ENCODE measurements around the gene FOXK2.
A peak's percentile ranks its signal among the peaks of the same experiment; 100 is the strongest.
"Not testable (repeated sequence)": the region's sequence is repeated elsewhere in the genome, so short reads cannot be mapped to it uniquely, and the experiment has no call there.

The FOXK2 gene

DNA sequence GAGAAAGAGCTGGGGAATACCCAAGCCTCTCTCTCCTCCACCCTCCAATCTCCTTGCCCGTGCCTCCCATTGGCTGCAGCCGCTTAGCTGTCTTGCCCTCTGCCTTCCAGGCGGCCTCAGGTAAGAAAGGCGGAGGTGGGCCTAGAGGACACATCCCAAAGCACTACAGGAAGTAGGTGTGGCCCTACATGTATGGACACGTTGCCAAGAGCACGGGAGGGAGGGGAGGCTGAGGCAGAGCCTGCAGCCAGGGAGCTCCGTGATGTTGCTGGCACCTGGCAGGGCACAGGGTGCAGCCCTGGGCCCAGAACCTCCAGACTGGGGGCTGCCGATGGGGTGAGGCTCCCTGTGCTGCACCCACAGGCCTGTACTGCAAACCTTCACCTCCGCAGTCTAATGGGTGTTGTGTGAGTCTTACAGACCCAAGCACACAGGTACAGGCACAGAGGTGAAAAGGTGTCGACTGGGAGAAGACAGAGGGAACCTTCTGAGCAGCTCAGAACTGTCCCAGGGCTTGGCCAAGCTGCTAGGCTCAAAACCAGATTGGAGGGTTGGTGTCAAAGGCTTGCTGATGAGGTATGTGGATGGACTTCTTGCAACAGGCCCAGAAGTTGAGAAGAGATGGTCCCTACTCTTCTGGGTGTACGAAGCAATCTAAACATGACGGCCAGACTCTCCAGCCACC, 23.5 kb upstream of the FOXK2 start:
- no peak for DNase-seq

DNA sequence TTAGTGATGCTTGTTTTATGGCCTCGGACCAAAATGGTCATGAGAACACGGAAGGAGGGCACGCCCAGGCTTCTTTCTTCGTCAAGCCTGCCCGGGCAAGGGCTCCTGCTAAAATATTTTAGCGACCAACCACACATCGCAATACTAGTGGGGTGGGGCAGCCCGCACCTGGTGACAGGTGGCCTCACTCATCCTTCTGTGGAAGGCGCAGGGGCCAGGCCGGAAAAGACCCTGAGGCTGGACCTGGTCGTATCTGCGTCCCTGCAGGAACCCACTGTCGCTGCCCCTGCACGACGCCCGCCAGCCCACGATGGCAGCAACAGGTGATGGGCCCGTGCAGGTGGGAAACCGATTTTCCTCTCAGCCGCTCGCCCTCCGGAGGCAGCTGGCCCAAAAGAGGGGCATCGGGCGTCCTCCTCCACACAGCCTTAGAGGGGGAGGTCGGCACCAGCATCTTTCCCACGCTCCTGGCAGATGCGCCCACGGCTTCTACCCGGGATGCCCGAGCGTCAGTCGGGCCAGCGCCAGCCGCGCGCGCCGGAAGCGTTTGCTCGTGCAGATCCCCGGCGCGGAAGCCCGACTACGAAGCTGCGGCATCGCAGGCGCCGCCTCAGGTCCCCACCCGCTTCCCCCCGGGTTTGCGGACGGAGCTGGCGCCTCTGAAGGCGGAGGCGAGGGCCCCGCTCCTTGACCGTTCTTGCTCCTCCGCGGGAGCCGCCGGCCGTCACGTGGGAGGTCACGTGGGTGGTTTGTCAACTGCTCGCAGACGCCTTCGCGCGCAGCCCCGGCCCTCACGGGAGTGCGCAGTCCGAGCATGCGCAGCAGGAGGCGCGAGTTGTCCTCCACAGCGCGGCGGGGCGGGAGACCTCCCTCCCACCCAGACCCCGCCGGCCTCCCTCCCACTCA, 22.8 kb upstream of the FOXK2 start:
- DNase-seq, result peak; percentile 91

DNA sequence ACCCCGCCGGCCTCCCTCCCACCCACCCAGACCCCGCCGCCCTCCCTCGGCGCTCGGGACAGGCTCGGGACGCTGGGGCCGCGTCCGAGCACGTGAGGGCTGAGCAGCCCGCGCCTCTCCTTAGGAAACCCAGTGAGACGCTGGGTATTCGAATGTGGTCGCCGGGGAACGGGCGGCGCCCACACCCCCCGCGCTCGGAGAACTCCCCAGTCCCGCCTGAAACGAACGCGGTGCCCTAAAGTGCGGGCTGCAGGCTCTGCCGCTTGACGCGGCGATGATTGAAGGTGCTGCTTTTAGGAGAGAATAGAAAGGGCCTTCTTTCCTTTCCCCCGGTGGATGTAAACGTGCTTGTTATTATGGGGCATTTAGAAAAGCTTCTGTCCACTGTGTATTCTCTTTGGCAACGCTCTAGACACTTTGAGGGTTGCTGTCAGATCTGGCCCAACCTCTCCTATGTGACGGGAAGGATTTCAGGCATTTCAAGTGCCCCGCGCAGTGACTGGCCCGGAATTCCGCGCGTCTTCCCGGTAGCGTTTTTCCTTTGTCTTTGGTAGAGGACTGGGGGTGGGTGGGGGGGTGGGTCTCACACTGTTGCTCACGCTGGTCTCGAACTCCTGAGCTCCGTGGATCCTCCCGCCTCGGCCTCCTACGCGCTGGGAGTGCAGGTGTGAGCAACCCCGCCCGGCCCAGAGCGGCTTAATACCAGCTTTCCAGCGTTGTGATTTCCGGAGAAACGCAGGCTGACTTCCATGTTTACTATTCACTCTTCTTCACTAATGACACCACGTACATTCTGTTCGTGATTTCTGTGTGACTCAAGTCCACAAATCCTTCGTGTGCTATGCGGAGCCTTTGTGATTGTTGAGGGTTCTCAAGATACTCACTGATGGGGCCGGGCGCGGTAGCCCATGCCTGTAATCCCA, 21.8 kb upstream of the FOXK2 start:
- DNase-seq, result no peak

DNA sequence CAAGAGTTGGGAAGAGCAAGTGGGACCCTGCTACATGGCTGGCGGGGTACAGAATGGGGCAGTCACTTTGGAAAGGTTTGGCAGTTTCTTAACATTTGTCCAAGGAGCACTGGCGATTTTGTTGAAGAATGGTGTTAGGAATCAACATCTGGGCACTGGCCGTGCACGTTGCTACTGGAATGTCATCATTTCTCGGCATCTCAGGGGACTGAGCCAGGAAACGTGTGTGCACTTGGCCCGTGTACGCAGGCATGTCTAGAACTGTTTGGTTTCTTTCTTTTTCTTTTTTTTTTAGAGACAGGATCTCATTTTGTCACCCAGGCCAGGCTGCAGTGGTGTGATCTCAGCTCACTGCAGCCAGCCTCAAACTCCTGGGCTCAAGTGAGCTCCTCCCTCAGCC, 17.3 kb upstream of the FOXK2 start:
- DNase-seq, result no peak

DNA sequence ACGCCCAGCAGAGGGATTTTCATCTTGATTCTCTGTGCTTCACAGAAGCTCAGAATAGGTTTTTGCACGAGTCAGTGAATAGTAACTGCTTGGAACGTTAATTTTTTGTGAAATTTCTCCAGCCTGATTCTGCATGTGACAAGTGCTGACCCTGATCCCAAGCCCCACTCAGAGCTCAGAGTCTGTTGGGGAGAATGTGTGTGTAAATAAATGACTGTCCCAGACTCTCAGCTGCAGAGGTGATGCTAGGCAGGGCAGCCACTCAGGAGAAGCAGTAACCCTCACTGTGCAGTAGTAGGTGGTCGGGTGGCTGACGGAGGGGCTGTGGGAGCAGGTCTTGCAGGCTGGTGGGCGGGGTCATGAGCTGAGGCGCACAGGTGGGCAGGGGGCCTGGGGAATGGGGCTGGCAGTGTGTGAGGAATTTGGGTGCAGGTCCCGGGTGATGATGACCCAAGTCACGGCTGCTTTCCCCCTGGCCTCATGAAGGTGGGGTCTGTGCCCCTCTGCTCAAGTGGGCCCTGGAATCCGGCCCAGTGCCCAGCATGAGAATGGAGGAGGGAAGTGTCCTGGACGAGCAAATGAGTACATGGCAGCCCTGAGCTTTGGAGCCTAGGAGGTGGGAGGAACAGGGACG, 16.3 kb upstream of the FOXK2 start:
- no peak for DNase-seq

DNA sequence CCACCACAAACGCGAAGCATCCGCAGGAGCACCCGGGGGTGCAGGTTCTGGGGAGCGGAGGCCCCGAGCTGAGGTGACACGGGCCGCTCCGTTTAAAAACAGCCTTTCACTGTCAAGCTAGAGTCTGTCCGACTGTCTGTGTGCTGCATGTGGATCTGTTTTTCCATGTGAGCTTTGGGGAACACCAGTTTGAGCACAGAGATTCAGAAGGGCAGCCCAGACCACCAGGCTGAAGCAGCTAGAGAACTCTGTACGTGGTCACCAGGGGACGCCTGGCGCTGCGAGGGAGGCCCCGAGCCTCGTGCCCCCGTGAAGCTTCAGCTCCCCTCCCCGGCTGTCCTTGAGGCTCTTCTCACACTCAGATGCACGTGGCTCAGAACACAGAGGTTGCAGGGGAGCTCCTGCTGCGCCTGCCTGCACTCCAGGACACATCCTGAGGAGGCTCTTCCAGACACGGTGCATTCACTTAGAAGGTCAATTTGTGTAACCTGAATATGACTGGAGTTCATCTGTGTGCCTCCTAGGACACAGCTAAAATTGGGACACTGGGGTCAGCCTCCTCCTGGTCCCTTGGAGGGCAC, 15.7 kb upstream of the FOXK2 start:
- no peak for DNase-seq

DNA sequence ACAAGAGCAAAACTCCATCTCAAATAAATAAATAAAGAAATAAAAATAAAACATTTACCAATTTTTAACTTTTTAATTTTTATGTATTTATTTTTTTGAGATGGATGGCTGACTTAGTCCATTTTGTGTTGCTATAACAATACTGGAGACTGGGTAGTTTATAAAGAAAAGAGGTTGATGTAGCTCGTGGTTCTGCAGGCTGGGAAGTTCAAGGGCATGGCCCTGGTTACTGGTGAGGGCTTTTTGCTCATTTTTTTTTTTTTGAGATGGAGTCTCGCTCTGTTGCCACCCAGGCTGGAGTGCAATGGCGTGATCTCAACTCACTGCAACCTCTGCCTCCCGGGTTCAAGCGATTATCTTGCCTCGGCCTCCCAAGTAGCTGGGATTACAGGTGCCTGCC, 14.2 kb upstream of the FOXK2 start:
- no peak for DNase-seq

DNA sequence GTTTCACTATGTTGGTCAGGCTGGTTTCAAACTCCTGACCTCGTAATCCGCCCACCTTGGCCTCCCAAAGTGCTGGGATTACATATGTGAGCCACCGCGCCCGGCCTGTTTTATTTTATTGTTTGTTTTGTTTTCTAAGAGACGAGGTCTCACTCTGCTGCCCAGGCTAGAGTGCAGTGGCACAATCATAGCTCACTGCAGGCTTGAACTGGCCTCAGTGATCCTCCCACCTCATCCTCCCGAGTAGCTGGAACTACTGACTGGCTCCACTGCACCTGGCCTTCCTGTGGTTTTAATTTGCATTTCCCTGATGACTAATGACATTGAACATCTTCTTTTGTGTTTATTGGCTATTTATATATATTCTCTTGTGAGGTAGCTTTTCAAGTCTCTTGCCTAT, 13.1 kb upstream of the FOXK2 start:
- not testable (repeated sequence) for DNase-seq

DNA sequence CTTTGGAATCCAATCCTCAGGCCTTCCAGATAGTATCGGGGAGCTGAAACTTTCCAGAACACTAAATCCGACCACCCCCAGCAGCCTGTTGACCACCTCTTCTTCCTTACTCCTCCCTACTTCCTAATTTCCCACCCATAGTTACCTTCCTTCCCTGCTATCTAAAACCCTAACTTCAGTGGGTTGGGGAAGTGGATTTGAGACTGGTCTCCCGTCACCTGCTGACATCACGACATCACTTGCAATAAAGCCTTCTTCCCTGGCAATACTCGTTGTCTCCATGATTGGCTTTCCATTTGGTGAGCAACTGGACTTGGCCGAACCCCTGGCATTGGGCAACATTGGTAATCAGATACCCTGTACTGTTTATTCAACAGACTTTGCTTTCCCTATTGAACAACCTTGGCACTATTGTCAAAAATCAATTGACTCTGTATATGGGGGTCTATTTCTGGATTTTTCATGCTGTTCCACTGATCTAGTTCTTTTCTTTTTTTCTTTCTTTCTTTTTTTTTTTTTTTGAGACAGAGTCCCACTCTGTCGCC, 11.8 kb upstream of the FOXK2 start:
- no peak for DNase-seq

DNA sequence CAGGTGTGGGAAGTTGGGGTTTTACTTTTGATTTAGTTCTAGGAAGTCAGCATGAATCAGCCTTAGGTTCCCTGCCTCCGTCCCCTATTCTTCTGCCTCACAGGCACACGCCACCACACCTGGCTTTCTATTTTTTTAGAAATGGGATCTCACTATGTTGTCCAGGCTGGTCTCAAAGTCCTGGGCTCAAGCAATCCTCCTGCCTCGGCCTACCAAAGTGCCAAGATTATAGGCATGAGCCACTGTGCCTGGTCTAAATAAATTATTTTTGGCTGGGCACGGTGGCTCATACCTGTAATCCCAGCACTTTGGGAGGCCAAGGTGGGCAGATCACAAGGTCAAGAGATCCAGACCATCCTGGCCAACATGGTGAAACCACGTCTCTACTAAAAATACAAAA, 7.9 kb upstream of the FOXK2 start:
- not testable (repeated sequence) for DNase-seq

DNA sequence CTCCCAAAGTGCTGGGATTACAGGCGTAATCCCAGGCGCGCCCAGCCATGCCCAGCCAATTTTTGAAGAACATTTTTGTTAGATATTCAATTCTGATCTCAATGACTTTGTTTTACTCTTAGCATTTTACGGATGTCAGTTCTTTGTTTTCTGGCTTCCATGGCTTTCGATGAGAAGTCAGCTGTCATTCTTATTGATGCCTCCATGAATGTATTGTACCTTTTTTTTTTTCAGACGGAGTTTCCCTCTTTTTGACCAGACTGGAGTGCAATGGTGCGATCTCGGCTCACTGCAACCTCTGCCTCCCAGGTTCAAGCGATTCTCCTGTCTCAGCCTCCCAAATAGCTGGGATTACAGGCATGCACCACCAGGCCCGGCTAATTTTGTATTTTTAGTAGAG, 5.7 kb upstream of the FOXK2 start:
- not testable (repeated sequence) for DNase-seq

DNA sequence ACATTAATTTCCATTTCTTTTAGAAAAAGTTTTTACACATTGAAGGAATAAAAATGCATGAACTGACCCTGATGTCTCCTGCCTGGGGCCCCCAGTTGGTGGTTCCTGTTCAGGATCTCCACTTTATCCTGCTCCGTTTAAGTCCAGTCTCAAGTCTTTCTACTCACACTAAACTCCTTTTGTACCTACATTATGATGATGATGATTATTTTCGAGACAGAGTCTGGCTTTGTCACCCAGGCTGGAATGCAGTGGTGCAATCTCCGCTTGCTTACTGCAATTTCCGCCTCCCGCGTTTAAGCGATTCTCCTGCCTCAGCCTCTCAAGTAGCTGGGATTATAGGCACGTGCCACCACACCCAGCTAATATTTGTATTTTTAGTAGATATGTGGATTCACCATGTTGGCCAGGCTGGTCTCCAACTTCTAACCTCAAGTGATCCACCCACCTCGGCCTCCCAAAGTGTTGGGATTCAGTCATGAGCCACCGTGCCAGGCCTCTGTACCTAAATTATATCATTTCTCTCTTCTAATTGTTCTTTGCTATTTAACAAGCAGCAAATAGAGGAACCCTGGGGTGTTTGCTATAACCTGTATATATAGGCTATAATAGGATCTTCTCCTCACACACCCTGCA, 2.2 kb upstream of the FOXK2 start:
- DNase-seq, result no peak

DNA sequence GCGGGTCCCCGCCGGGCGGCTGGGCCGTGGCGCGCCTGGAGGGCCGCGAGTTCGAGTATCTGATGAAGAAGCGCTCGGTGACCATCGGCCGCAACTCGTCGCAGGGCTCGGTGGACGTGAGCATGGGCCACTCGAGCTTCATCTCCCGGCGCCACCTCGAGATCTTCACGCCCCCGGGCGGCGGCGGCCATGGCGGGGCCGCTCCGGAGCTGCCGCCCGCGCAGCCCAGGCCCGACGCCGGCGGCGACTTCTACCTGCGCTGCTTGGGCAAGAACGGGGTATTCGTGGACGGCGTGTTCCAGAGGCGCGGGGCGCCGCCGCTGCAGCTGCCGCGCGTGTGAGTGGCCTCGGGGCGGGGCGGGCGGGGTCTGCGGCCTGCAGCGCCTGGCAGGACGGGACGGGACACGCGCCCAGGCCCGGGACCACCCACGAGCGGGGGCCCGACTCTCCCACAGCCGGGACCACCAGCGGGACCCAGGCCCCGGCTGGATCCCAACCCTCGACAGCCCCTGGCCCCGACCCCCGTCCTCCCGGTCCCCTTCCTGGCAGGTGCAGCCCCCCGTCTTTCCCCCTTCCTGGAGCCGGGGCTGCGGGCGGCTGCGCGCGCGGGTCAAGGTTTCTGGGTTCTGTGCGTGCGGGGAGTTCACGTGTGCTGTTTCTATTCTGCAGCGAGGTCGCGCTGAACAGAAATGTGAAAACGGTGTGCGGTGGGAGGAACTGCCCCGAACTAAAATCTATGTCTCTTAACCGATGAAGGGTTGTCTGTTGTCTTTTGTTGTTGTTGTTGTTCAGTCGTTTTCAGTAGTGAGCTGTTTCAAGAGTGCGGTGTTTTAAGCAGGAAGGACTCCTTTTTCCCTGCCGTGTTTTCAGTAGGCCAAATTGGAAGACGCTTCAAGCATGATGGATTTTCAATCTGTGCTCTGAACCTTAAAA, 705 bp downstream of the FOXK2 start:
- peak; percentile 22 for DNase-seq

DNA sequence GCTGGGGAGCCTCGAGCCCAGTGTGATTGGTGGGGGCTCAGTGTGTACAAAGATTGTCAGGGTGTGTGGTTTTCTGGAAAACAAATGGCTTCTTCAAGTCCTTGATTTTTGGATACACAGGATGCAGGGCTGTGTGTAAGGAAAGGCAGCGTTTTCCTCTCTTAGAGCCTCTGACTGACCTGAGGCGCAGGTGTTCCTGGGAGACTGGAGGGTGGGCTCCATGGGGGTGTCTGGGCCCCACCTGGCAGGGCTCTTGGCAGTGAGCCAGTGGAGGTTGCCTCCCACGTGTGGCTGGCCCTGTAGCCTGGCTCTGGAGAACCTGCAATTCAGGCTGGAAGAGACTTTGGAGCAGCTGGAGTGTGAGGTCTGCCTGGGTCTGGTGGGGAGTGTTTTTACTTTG, 5.0 kb downstream of the FOXK2 start:
- DNase-seq, result no peak

DNA sequence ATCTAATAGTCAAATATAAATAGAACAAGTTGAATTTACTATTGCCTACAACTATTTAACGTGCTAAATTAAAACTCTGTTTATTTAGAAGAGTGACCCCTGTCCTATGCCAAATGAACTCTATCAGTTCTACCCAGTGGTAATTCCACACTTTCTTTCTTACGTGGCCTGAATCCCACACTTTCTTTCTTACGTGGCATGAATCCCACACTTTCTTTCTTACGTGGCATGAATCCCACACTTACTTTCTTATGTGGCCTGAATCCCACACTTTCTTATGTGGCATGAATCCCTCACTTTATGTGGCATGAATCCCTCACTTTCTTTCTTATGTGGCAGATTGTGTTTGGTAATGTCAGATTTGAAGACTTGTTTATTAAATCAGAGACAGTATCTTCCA, 6.2 kb downstream of the FOXK2 start:
- no peak for DNase-seq

DNA sequence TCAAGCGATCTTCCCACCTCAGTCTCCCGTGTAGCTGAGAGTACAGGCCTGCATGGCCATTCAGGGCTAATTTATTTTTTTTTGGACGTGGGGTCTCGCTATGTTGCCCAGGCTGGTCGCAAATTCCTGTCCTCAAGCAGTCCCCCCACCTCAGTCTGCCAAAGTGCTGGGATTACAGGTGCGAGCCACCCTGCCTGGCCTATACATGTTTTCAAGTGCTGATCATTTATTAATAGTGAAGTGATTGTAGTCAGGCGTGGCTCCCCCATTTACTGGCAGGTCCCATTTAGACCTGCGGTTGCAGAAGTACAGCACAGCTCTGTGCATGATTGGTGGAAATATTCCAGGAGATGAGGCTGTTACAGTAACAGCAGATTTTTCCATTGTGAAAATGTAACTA, 8.4 kb downstream of the FOXK2 start:
- DNase-seq, result no peak

DNA sequence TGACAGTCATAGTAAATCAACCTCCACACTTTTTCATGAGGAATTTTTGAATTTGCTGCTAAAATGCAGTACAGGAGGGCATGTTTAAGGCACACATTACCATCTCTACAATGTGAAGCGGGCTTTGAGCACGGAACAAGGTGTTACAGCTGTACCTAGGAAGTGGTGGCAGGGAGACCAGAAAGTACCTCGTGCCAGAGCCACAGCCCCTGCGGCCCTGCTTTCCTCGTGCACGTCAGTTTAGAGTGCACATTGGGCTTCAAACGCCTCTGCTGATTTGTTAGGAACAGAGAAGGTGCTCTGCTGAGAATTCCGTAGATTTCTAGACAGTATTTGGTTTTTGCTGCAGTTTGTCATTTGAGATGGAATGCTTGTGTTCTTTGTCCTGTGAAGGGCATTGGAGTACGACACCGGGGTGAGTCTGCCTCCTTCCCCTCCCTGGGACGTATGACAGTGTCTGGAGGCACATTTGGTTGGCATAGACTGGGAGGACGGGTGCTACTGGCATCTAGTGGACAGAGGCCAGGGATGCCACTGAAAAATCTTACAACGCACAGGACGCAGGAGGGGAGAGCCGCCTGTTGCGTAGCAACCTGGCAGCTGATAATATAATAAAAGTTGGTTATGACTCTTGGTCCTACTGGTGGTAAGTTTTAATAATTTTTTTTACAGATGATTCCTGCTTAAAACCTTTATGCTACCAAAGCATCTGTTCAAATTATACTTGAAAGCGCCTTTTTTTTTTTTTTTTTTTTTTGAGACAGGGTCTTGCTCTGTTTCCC, 9.1 kb downstream of the FOXK2 start:
- peak; percentile 62 for DNase-seq

DNA sequence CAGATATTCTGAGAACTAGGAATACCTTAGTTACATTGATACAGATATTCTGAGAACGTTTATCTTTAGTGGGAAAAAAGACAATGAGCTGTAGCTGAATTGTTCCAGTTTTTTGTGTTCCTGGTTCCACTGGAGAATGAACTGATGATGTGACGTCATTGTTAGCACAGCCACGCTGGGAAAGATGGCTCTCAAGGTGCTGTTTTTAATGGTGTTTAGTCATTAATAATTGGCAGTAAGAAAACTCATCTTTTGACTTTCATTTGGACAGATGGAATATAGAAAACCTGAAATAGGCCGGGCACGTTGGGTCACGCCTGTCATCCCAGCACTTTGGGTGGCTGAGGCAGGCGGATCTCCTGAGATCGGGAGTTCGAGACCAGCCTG, 10.4 kb downstream of the FOXK2 start:
- no peak for DNase-seq

DNA sequence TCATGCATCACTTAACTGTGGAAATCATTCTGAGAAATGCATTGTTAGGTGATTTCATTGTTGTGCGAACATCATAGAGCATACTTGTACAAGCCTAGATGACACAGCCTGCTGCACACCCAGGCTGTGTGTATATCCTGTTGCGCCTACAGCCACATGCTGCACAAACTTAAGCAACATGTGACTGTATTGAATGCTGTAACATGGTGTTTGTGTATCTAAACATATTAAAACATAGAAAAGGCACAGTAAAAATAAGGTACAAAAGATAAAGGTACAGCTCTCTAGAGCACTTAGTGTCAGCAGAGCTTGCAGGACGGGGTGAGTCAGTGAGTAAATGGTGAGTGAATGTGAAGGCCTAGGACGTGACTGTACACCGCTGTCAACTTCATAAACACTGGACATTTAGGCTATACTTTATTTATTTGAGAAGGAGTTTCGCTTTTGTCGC, 11.9 kb downstream of the FOXK2 start:
- DNase-seq, result peak; percentile 15

All from T1000 (cell line).